GM19193 (cell line): ENCODE data around the gene CKS1B.

ENCODE experiments used
- POLR2A ChIP-seq: IDR thresholded peaks from 4 replicates; pipeline ENCODE4 v1.6.1; 2011; ENCODE audit not compliant: insufficient read depth, insufficient read length; ENCODE audit errors: extremely low read depth

Gene CKS1B

DNA sequence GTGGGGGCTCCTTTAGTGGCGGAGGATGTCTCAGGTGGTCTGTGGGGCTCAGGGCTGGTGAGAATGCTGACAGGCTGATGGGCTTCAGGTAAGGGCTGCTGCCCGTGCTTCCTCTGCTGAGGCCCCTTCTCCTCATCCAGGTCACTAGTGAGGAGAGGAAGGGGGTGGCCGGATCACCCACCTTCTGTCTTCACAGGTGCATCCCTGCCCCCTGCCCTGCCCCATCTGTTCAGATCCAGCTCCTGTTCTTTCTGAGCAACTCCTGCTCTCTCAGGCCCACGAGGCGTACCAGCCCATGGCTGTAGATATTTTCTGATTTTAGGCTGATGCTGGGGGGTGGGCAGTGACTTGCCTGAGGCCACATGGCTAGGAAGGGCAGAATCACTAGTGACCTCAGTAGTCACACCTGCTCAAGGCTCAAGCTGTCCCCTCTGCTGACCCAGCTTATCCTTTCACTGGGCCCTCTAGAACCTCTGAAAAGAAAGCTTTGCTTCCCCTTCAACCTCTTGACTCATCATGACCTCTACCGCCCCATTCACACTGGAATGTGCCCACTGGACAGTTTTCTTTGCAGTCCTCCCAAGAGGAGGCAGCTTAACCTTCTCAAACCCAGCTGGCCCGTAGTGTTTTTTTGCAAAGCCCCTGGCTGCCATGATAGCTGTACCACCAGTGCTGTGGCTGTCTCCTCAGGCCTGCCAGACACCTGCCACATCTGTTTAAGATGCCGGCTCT, 44.3 kb downstream of the CKS1B start:
- TF ChIP-seq POLR2A, result no peak

DNA sequence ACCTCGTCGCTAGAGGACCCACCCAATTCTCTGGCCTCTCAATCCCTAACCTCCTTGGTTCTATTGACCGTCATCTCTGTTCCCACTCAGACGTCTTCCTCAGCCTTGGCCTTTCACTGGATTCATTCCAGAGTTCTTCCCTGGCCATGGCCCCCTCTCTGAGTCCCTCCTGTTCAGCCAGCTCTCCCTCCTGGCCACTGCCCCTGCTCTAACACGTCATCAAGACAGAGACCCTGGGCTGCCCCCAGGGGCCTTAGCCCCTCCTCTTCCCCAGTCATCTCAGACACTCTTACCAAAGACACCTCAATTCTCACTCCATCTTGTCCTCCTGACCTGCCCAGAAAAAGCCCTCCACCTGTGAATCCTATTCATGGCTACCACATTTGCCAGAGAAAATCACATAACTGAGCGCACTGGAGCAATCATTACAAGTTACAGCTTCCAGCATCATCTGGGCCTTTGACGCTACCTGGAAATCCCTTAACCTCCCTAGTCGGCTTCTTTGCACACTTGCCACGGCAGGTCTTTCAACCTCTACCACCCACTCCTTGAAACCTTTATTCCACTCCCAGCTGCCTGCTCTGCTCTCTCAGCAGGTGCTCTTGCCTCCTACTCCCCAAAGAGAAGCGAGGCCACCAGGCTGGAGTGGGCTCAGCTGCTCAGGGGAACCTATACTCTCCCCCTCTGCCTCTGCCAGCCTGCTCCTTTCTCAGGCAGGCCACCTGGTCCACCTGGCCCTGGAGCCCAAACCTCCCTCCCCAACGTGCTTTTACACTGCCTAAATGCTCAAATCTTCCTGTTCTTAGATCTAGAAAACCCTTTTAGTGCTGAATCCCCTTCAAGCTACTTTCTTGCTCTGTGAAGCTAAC, 45.1 kb downstream of the CKS1B start:
- no peak for TF ChIP-seq POLR2A

DNA sequence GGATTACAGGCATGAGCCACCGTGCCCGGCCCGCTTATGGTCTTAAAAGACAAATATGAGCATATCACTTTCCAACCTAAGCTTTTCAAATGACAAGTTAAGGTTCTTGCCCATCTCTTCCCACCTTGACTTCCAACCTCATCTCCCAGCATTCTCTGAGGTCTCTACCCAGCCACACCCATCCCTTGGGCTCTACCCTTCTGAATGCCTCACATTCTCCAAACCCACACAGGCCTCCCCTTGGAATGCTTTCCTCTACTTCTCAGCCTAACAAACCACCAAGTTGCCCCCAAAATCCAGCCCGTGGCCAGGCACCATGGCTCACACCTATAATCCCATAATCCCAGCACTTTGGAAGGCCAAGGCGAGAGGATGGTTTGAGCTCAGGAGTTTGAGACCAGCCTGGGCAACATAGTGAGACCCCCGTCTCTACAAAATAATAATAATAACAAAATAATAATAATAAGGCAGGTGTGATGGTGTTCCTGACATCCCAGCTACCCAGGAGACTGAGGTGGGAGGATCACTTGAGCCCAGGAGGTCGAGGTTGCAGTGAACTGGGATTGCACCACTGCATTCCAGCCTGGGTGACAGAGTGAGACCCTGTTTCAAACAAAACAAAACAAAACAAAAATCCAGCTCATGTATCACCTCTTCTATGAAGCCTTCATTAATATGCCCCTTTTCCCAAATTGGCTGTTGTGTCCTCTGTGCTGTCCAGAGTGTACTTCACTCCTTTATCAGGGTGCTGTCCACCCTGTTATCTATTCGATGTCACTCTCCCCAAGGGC, 47.9 kb downstream of the CKS1B start:
- no peak for TF ChIP-seq POLR2A

DNA sequence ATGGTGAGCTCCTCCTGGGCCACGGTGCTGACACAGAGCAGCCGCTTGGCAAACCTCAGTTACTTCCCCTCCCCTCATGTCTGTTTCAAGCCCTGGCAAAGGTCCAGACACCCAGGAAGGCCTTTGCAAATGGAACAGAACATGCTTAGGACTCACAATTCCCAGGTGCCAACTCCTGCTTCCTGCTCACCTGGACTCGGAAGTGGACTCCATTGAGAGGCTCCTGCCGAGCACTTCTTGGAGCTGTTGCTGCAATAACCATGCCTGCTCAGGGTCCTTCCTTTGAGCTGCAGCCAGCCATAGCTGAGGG, 48.4 kb downstream of the CKS1B start:
- no peak for TF ChIP-seq POLR2A

DNA sequence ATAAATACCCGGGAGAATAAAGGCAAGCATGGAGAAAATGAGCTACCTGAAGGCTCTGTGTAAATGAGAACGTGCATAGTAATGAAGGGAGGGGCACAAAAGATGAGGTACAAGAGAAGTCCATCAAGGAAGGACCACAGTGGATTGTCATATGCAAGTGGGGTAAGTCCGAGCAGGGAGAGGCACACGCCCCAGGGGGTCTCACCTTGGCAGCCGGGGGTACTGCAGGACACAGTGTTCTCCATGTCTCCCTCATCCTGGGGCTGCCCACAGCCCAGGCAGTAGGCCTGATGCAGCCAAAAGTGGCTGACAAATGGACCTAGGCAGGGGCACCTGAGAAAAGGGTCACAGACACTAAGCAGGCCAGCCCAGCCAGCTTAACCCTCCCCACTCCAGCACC, 49.1 kb downstream of the CKS1B start:
- TF ChIP-seq POLR2A, result no peak

DNA sequence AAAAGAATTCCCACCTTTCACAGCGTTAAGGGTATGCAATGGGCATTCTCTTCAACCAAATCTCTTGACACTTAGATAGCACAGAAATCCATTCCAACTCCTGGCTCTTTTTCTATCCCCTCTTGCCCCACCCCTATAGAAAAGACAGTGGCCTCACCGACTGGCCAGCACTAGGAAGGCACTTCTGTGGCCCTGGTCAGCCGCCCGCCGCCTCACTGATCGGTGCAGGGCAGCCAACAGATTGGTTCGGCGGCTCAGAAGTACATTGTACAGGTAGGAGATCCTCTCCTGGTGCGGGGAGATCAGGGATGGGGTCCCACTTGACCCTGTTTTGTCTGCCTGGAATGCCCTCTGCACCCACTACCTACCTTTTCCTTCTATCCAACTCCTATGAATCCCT, 49.8 kb downstream of the CKS1B start:
- TF ChIP-seq POLR2A, result no peak

DNA sequence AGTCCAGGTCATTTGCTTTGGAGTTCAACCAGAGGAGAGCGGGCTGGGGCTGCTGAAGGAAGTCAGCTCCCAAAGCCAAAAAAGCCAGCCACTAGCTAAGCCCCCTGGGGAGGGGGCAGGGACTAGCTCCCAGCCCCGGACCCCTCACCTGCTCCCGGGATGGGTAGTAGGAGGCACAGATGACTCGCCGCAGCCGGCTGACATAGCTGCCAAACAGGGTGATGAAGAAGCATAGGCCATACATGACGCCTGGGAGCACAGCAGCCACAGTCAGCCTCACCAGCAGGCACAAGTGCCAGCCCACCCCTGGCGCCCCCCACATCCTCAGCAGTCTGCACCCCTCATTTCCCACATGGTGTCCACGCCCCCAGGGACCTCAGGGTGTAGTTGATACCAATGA, 51.7 kb downstream of the CKS1B start:
- TF ChIP-seq POLR2A, result no peak

DNA sequence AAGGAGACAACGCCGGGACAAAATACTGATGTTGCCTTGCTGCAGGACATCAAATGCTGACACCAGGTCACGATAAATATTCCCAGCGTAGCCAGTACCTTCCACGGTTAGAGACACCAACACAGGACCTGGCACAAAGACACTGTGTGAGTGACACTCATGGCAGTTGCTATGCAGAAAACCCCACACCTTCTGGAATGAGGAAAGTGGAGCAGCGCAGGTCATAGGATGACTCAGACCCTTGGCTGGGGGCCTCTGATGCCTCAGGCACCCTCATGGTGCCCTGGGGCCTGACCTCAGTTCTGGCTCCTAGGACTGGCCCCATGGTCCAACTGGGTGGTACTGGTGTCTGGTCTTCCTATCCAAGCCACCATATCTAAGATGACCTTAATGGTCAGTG, 52.1 kb downstream of the CKS1B start:
- no peak for TF ChIP-seq POLR2A
